Measurements from ENCODE around the gene HSD3B7.

GRCh38 chr16:30989469-30990047, 4.6 kb downstream of the HSD3B7 start:
- no peak for TF ChIP-seq CTCF (IDR thresholded peaks at IDR 0.05)
- no peak for TF ChIP-seq POLR2AphosphoS5 (IDR thresholded peaks at IDR 0.05)
- TF ChIP-seq EP300 (IDR thresholded peaks at IDR 0.05) = no peak
